WTC11 (cell line): Measurements from ENCODE around the gene BMP2K. TPM values are rescaled to one million over a fixed set of nuclear protein-coding genes. Genes with fewer than 3 reads are reported as not detected.

Experiments used
- ATAC-seq: fragments of 200-7000 bp; cut with Tn5 transposase; 2 replicates; pipeline ENCODE4 v1.10.0; 2021; ENCODE audit warnings: mild to moderate bottlenecking, moderate library complexity
- CTCF ChIA-PET: fragments of 300-600 bp; sonication (Branson Sonifier 250); formaldehyde crosslinking; loops from one replicate; lab custom pipeline; 2021; ENCODE audit warnings: antibody characterized with exemption; lab: Charles Lee
- POLR2A ChIA-PET: fragments of 350-600 bp; sonication (Branson Sonifier 250); formaldehyde crosslinking; loops from one replicate; lab custom pipeline; 2021; ENCODE audit warnings: antibody characterized with exemption; lab: Charles Lee
- DNase-seq: peaks from one replicate; pipeline ENCODE4 v3.0.0; 2021; ENCODE audit warnings: low spot score
- H3K27ac Mint-ChIP-seq: 2 replicates; pipeline ENCODE4 v1.8.0; 2021; ENCODE audit warnings: mixed read lengths
- H3K27me3 Mint-ChIP-seq: 2 replicates; pipeline ENCODE4 v1.8.0; 2021; ENCODE audit warnings: low read depth, mild to moderate bottlenecking, moderate library complexity, mixed read lengths
- H3K36me3 Mint-ChIP-seq: 2 replicates; pipeline ENCODE4 v1.8.0; 2021; ENCODE audit warnings: mixed read lengths
- H3K4me1 Mint-ChIP-seq: 2 replicates; pipeline ENCODE4 v1.8.0; 2022; ENCODE audit warnings: mixed read lengths
- H3K4me3 Mint-ChIP-seq: 2 replicates; pipeline ENCODE4 v1.8.0; 2021; ENCODE audit warnings: mild to moderate bottlenecking, moderate library complexity, mixed read lengths
- H3K9me3 Mint-ChIP-seq: 2 replicates; pipeline ENCODE4 v1.8.0; 2021; ENCODE audit warnings: mixed read lengths
- AFF4 ChIP-seq: sonication (generic); formaldehyde crosslinking; IDR thresholded peaks from 2 replicates; pipeline ENCODE4 v1.8.1; 2023; ENCODE audit warnings: mild to moderate bottlenecking, missing genetic modification reagents, borderline replicate concordance
- ATF1 ChIP-seq: sonication (generic); formaldehyde crosslinking; IDR thresholded peaks from 2 replicates; pipeline ENCODE4 v1.8.1; 2023; ENCODE audit warnings: mild to moderate bottlenecking, moderate library complexity, missing genetic modification reagents
- ELF4 ChIP-seq: sonication (generic); formaldehyde crosslinking; IDR thresholded peaks from 2 replicates; pipeline ENCODE4 v1.8.1; 2022; ENCODE audit warnings: low read depth, mild to moderate bottlenecking, moderate library complexity, missing genetic modification reagents
- EMX1 ChIP-seq: fragments of 250-450 bp; sonication (Bioruptor Pico); IDR thresholded peaks from 2 replicates; pipeline ENCODE4 v1.8.0; 2021; ENCODE audit warnings: mild to moderate bottlenecking
- ERG ChIP-seq: fragments of 250-450 bp; sonication (Bioruptor Pico); IDR thresholded peaks from 2 replicates; pipeline ENCODE4 v1.8.0; 2021; ENCODE audit warnings: mild to moderate bottlenecking
- FOXJ3 ChIP-seq: sonication (generic); formaldehyde crosslinking; IDR thresholded peaks from 2 replicates; pipeline ENCODE4 v1.9.0; 2021; ENCODE audit warnings: missing genetic modification reagents, mild to moderate bottlenecking, borderline replicate concordance
- JAZF1 ChIP-seq: fragments of 250-450 bp; sonication (Bioruptor Pico); IDR thresholded peaks from 2 replicates; pipeline ENCODE4 v1.9.0; 2021; ENCODE audit warnings: moderate library complexity, mild to moderate bottlenecking, inconsistent platforms
- NR3C1 ChIP-seq: sonication (generic); formaldehyde crosslinking; conservative IDR thresholded peaks from 2 replicates; pipeline ENCODE4 v1.8.1; 2023; ENCODE audit warnings: low read depth, mild to moderate bottlenecking, missing genetic modification reagents
- USF1 ChIP-seq: sonication (generic); formaldehyde crosslinking; IDR thresholded peaks from 2 replicates; pipeline ENCODE4 v1.8.0; 2022; ENCODE audit warnings: mild to moderate bottlenecking, missing genetic modification reagents
- ZNF138 ChIP-seq: sonication (generic); formaldehyde crosslinking; conservative IDR thresholded peaks from 2 replicates; pipeline ENCODE4 v1.8.1; 2022; ENCODE audit warnings: mild to moderate bottlenecking, moderate library complexity, missing genetic modification reagents
- ZNF219 ChIP-seq: sonication (generic); formaldehyde crosslinking; IDR thresholded peaks from 2 replicates; pipeline ENCODE4 v1.8.0; 2023; ENCODE audit warnings: missing genetic modification reagents, mild to moderate bottlenecking, borderline replicate concordance
- ZNF232 ChIP-seq: sonication (generic); formaldehyde crosslinking; IDR thresholded peaks from 2 replicates; pipeline ENCODE4 v1.8.0; 2022; ENCODE audit warnings: mild to moderate bottlenecking, missing genetic modification reagents
- ZNF425 ChIP-seq: fragments of 250-450 bp; sonication (Bioruptor Pico); conservative IDR thresholded peaks from 2 replicates; pipeline ENCODE4 v1.9.0; 2021; ENCODE audit warnings: mild to moderate bottlenecking
- ZSCAN18 ChIP-seq: fragments of 250-450 bp; sonication (Bioruptor Pico); IDR thresholded peaks from 2 replicates; pipeline ENCODE4 v2.1.2; 2022; ENCODE audit warnings: mild to moderate bottlenecking, moderate library complexity
- total RNA-seq: library from RNA; stranded (reverse); gene quantifications from 3 replicates; pipeline ENCODE4 v1.2.3, GENCODE V29; 2021

Gene BMP2K
- total RNA-seq, 1 experiment from 2014 or later, result 19.9 TPM

GRCh38 chr4:78756776-78757175 lies 19.4 kb upstream of the BMP2K start (continued):
- no peak for TF ChIP-seq ERG (CRISPR knock-in tag)
- TF ChIP-seq EMX1 (CRISPR knock-in tag), result no peak
- no peak for TF ChIP-seq FOXJ3 (CRISPR knock-in tag)
- no peak for TF ChIP-seq ZNF232 (CRISPR knock-in tag)
- no peak for TF ChIP-seq AFF4 (CRISPR knock-in tag)
- no peak for TF ChIP-seq ZSCAN18 (CRISPR knock-in tag)
- no peak for TF ChIP-seq JAZF1 (CRISPR knock-in tag)

- Mint-ChIP-seq H3K27me3 (no peaks in the 10 kb centered on the region), H3K27ac (no peak overlapping the region), H3K4me1 (no peaks in the 10 kb centered on the region), H3K4me3 (no peak overlapping the region), H3K36me3 (no peaks in the 10 kb centered on the region), H3K9me3 (no peaks in the 10 kb centered on the region)
- POLR2A ChIA-PET, result no interaction called here
- no peak for TF ChIP-seq ZNF138 (CRISPR knock-in tag)
- TF ChIP-seq NR3C1, result no peak
- CTCF ChIA-PET, result no interaction called here
- DNase-seq (no peak), ATAC-seq (no peak)
Observed at GRCh38 chr4:78757574-78757973, 18.6 kb upstream of the BMP2K start.

GRCh38 chr4:78758085-78758484 lies 18.1 kb upstream of the BMP2K start:
- ChIA-PET CTCF (no interaction called here), POLR2A (no interaction called here)
- Mint-ChIP-seq H3K27ac (no peak overlapping the region), H3K4me3 (no peak overlapping the region), H3K4me1 (no peaks in the 10 kb centered on the region), H3K9me3 (no peaks in the 10 kb centered on the region), H3K27me3 (no peaks in the 10 kb centered on the region), H3K36me3 (no peaks in the 10 kb centered on the region)
- no peak for ATAC-seq
- DNase-seq, result no peak
- no peak for TF ChIP-seq ZNF425 (CRISPR knock-in tag)
- TF ChIP-seq ELF4 (CRISPR knock-in tag), result no peak
- TF ChIP-seq USF1 (CRISPR knock-in tag), result no peak
- TF ChIP-seq ATF1 (CRISPR knock-in tag), result no peak
- no peak for TF ChIP-seq ZNF219 (CRISPR knock-in tag)
